HCT116 (cell line): Measurements from ENCODE around the gene CRYBG2.

Experiments
- ATF3 ChIP-seq: IDR thresholded peaks from 2 replicates; pipeline ENCODE4 v1.6.1; 2012
- CTCF ChIP-seq, 3 experiments: fragments of 200-600 bp in 1 of 3; sonication (generic) in 1 of 3; IDR thresholded peaks in 2 of 3; conservative IDR thresholded peaks in 1 of 3; 2 replicates each; pipeline ENCODE4 v1.5.1; 2012 to 2017; ENCODE audit warnings: low read depth in 2 of 3, low read length in 2 of 3, antibody characterized with exemption in 1 of 3, borderline replicate concordance in 1 of 3, control low read depth in 1 of 3, mild to moderate bottlenecking in 1 of 3, mixed read lengths in 1 of 3, mixed run types in 1 of 3, moderate library complexity in 1 of 3; ENCODE audit not compliant: insufficient read depth in 1 of 3
- EZH2 ChIP-seq: fragments of 200-600 bp; sonication (generic); IDR thresholded peaks from 2 replicates; pipeline ENCODE4 v1.6.1; 2017; ENCODE audit warnings: antibody characterized with exemption, mixed run types
- EZH2phosphoT487 ChIP-seq: fragments of 200-600 bp; IDR thresholded peaks from 2 replicates; pipeline ENCODE4 v1.6.1; 2018; ENCODE audit warnings: antibody characterized with exemption, borderline replicate concordance
- FOSL1 ChIP-seq: IDR thresholded peaks from 2 replicates; pipeline ENCODE4 v1.6.1; 2012; ENCODE audit warnings: low read depth
- POLR2A ChIP-seq: IDR thresholded peaks from 2 replicates; pipeline ENCODE4 v1.7.0; 2011; ENCODE audit warnings: borderline replicate concordance; ENCODE audit not compliant: insufficient read depth, insufficient read length; ENCODE audit errors: extremely low read depth
- POLR2AphosphoS5 ChIP-seq: IDR thresholded peaks from 2 replicates; pipeline ENCODE4 v1.6.1; 2011; ENCODE audit warnings: mild to moderate bottlenecking, low read depth, low read length, moderate library complexity
- REST ChIP-seq: IDR thresholded peaks from 2 replicates; pipeline ENCODE4 v1.6.1; 2012; ENCODE audit warnings: low read depth

GRCh38 chr1:26279456-26280332, 74.2 kb downstream of the CRYBG2 start, which contains the start of gene SH3BGRL3:
- peak in 2 of 3 experiments; percentile 70 to 77; a peak in 4 of 6 replicates for TF ChIP-seq CTCF (IDR thresholded peaks at IDR 0.05 in 2 of 3, conservative IDR thresholded peaks at IDR 0.05 in 1 of 3; ENCODE audit: borderline replicate concordance in 1 of 3, insufficient read depth in 1 of 3, low read depth in 2 of 3, low read length in 2 of 3)
- no peak for TF ChIP-seq FOSL1
- TF ChIP-seq EZH2phosphoT487, result no peak
- peak; percentile 96 for TF ChIP-seq POLR2AphosphoS5
- TF ChIP-seq POLR2A, result peak; percentile 68
- TF ChIP-seq REST, result no peak
- TF ChIP-seq EZH2, result no peak
- TF ChIP-seq ATF3, result no peak
